GM23248 (cell line): ENCODE data around the gene PREX1.
"Not testable (repeated sequence)": the region's sequence is repeated elsewhere in the genome, so short reads cannot be mapped to it uniquely, and the experiment has no call there.

Experiments
- EZH2 ChIP-seq: fragments of 200-600 bp; sonication (generic); IDR thresholded peaks from 2 replicates; pipeline ENCODE4 v1.6.1; 2018; ENCODE audit warnings: antibody characterized with exemption, mild to moderate bottlenecking; ENCODE audit not compliant: insufficient read depth, poor library complexity, severe bottlenecking
- EZH2phosphoT487 ChIP-seq: fragments of 200-600 bp; sonication (generic); IDR thresholded peaks from 2 replicates; pipeline ENCODE4 v1.6.1; 2018; ENCODE audit warnings: antibody characterized with exemption, moderate library complexity, mild to moderate bottlenecking, low read depth; ENCODE audit not compliant: insufficient read depth

DNA sequence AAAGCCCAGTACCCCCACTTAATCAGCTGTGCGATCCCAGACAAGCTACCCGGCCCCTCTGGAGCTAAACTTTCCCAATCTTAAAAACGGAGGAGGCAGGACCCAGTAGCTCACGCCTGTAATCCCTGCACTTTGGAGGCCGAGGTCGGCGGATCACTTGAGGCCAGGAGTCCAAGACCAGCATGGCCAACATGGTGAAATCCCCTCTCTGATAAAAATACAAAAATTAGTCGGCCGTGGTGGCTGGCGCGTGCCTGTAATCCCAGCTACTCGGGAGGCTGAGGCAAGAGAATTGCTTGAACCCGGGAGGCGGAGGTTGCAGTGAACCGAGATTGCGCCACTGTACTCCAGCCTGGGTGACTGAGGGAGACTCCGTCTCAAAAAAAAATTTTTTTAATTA is 1.3 kb downstream of the PREX1 start:
- TF ChIP-seq EZH2, EZH2phosphoT487: not testable (repeated sequence)
